Mammary epithelial cell (primary cell): ENCODE results near the gene CREBBP.

Experiments used
- EZH2 ChIP-seq: IDR thresholded peaks from 2 replicates; pipeline ENCODE4 v1.6.1; 2012; ENCODE audit warnings: low read length, inconsistent platforms, borderline replicate concordance
- TF ChIP-seq, protein P1 (sequence below), 2 donors: IDR thresholded peaks in 1 of 2; conservative IDR thresholded peaks in 1 of 2; 2 replicates each; pipeline ENCODE4 v1.5.1; 2011 to 2012; ENCODE audit warnings: inconsistent platforms in 2 of 2, low read length in 2 of 2, mild to moderate bottlenecking in 2 of 2, control low read depth in 1 of 2, low read depth in 1 of 2; ENCODE audit not compliant: insufficient read depth in 1 of 2; ENCODE audit errors: extremely low read depth in 1 of 2

DNA sequence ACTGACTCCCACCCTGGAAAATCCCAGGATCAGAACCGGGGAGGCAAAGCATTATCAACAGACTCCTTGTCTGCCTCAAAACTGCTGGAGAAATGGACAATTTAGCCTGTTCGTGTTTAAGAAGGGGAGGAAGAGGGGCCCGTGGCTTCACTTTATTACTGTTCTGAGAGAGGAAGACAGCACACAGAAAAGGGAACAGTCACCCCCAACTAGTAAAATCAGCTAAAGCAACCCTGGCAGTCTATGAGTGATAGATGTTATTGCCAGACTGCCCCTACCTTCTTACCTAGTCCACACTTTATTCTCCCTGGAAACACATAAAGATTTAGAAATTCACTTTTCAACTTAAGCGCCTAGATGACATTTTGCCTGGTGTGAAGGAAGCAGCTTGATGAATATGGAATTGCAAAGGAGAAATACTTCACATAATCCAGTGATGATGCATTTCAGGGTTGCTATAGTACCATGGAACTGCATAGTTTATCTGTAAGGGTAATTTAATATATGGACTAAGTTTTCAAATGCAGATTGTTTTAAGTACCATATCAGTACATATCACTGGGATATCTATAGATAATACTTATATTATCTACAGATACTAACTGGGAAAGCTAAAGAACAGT, 126.3 kb downstream of the CREBBP start:
- TF ChIP-seq, protein P1, sequence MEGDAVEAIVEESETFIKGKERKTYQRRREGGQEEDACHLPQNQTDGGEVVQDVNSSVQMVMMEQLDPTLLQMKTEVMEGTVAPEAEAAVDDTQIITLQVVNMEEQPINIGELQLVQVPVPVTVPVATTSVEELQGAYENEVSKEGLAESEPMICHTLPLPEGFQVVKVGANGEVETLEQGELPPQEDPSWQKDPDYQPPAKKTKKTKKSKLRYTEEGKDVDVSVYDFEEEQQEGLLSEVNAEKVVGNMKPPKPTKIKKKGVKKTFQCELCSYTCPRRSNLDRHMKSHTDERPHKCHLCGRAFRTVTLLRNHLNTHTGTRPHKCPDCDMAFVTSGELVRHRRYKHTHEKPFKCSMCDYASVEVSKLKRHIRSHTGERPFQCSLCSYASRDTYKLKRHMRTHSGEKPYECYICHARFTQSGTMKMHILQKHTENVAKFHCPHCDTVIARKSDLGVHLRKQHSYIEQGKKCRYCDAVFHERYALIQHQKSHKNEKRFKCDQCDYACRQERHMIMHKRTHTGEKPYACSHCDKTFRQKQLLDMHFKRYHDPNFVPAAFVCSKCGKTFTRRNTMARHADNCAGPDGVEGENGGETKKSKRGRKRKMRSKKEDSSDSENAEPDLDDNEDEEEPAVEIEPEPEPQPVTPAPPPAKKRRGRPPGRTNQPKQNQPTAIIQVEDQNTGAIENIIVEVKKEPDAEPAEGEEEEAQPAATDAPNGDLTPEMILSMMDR (conservative IDR thresholded peaks at IDR 0.05 in 1 of 2, IDR thresholded peaks at IDR 0.05 in 1 of 2; ENCODE audit: extremely low read depth in 1 of 2, insufficient read depth in 1 of 2, low read depth in 1 of 2, low read length in 2 of 2) = no peak
- no peak for TF ChIP-seq EZH2
